GM21619 (cell line): ENCODE data around the gene NSMCE1.

Experiments
- ATAC-seq: cut with Tn5 transposase; IDR thresholded peaks from one replicate; pipeline ENCODE4 v1.9.1; 2021; ENCODE audit not compliant: unreplicated experiment

NSMCE1 gene, protein sequence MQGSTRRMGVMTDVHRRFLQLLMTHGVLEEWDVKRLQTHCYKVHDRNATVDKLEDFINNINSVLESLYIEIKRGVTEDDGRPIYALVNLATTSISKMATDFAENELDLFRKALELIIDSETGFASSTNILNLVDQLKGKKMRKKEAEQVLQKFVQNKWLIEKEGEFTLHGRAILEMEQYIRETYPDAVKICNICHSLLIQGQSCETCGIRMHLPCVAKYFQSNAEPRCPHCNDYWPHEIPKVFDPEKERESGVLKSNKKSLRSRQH

DNA sequence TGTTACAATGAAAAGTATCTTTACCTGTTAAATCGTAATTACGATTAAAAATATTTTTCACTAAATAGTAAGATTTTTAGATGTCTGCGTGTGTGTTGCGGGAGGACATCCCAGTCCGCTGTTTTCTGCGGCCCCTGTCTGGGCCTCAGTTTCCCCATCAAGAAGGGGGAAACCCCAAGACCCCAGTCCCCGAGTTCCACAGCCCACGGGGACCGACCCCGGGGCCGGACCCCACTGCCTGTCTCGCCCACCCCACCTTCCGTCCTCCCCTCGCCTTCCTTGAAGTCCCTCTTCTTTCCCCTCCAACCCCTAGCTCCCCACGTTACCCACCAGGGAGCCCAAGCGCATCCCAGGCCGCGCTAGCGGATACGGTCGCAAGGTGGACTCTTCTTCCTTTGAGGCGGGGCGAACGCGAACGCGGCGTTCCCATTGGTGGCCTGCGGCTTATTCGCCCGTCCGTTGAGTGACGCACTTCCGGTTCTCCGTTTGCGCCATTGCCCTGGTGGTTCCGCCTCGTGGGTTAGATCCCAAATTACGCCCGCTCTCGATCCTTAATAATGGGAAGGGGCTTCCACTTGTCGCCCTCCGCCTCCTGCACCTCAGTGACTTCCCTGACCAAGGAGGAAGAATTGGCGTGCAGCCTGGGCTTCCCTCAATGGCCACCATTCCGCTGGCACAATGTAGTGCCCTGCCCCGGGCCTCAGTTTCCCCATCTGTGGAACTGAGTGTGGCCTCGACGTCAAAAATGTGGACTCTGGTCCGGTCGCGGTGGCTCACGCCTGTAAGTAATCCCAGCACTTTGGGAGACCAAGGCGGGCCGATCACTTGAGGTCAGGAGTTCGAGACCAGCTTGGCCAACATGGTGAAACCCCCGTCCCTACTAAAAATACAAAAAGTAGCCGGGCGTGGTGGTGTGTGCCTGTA, at the start of gene NSMCE1:
TSS of gene NSMCE1 (minus strand) at position 397 of the 924 bp plus-strand sequence. CDS start 11,202 bp downstream, outside the sequence.
- ATAC-seq: peak; percentile 94

DNA sequence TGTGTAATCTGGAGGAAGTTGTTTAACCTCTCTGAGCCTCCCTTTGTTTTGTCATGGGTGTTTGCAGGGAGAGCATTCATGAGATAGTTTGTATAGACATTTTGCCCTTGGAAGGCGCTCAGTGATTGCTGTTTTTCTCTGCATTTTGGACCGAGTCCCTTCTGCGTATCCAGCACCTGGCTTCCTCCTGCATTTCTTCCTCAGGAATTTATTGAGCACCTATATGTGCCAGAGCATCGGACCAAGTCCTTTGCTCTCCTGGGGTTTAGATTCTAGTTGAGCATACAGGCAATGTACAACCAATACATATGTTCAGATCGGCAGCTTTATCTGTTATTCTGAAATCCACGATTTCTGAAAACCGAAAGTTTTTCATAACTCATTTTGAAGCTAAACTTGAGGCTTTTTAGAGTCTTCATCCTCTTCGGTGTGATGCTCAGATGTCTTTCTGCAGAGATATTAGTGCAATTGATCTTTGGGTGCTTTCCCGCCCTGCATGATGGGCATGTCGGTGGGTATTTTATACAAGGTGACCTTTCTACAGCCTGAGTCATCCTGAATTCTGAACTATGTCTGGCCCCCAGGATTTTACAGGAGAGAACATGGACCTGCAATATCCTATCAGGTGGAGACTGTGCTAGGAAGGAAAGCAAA, 49.3 kb upstream of the NSMCE1 start:
- no peak for ATAC-seq

DNA sequence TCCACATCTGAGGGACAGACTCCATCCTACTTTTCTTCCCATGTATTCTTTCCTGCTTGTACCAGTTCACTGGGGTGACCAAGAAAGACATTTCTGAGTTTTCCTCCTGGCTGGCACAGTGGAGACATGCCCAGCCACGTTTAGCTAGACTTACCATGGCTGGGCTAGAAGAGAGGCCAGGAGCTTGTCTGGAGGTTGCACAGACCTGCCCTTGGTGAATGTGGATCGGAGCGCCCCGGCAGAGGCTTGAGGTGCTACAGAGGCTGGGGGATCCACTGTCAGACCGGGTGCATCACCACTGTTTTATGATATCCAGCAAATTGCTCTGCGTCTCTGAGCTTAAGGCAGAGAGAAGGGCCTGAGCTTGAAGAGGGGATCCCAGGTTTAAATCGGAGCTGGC, 48.7 kb upstream of the NSMCE1 start:
- no peak for ATAC-seq

DNA sequence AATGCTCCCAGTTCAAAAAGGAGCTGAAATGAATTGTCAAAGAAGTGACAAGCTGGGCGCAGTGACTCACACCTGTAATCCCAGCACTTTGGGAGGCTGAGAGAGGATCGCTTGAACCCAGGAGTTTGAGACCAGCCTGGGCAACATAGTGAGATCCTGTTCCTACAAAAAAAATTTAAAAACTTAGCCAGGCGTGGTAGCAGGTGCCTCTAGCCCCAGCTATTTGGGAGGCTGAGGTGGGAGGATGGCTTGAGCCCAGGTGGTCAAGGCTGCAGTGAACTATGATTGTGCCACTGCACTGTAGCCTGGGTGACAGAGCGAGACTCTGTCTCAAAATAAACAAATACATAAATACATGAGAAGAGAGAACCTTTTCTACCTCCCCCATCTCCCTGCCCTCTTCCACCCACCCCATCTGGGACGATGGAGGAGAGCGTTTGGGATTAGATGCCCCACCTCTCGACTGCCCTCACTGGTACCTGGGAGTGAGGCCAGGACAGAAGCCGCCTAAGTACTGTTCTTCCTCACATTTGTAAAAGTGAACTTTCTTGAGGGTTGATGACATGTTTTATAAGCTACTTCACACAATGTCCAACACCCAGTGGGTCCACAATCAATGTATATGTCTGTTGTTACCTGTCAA, 47.6 kb upstream of the NSMCE1 start:
- no peak for ATAC-seq

DNA sequence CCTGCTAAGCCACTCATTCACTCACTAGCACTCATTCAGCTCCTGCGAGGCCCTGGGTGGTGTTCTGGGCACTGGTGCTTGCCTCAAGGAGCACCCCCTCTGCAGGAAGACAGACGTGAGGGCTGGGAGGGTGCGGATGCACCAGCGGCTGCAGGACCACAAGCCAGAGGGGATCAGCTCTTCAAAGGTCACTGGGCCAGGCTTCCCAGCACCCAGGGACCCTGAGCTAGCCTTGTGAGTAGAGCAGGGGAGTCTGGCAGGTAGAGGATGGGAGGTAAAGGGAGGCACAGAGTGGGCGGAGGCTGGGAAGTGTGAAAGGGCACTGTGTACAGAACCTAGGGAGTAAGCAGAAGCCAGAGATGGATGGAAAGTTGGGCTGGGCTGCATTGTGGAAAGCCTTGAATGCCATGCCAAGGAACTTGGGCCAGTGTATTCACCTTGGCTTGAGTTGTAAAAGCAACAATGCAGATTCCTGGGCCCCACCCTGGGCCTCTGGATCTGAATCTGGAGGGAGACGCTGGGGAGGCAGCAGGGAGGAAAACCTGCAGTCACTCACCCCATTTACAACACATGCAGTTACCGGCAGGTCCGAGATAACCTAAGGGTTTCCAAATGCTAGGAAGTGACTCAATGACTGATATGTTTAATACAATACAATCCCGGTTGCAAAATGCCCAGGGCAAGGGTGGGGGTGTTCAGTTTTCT, 46.9 kb upstream of the NSMCE1 start:
- no peak for ATAC-seq

DNA sequence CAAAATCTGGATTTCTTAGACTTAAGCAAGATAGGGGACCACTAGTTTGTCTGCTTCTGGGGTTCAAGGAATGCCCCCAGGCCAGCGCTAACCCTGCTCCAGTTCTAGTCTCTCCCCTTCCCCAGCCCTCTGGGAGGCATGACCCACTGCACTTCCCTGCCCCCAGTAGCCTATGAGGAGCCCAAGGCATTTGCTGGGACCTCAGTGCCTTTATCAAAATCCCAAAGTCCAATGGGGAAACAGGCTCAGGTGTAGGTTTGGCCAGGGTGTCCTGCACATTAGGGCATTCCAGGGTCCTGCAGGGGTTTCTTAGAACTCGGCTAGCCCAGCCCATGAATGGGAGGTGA, 46.4 kb upstream of the NSMCE1 start:
- ATAC-seq: no peak

DNA sequence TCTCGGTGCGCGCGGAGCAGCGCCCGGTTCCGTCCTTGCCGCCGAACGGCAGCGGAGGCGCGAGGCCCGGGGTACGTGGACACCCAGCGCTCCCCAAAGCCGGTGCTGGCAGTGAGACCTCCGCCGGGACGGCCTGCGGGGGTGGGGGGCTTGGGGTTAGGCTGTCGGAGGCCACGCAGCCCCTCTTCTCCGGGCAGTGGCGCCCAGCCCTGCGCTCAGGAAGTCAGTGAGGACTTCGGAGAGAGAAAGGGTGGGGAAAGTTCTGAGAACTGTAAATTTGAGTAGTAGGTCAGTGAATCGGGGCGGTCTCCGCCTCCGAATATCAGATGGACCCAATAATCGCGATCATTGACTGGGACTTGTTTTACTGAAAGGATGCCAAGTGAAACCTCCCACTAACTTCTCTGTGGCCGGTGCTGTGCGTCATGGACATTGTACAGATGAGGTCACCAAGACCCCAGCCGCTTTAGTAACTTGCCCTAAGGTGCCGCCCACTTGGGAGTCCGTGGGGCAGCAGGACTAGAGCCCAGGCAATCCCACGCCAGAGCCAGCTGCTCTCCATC, 45.7 kb upstream of the NSMCE1 start:
- ATAC-seq: no peak

DNA sequence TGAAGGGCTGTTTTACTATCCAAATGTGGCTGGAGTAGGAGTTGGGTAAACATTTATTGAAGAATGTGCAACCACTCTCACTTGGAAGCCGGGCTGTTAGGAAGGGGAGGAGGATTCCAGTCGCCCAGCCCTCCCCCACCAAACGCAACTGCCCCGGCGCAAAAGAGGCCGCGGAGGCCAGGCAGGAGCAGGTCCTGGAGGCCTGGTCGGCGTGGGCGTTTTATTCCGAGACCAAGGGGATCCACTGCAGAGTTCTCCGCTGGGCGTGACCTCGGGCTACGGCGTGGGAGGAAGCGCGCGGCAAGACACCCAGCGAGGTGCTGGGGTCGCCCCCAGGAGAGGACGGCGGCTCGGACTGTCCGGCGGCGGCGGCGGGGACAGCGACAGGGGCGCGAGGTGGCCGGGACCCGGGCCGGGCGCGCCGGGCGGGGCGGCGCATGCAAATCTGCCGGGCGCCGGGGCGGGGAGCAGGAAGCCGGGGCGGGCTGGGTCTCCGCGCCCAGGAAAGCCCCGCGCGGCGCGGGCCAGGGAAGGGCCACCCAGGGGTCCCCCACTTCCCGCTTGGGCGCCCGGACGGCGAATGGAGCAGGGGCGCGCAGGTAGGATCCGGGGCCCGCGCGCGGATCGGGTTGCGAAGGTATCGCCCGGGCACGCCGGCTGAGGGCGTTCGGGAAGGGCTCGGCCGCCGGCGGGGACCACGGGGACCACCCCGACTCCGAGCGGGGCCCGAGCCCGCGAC, 45.0 kb upstream of the NSMCE1 start, which contains the start of gene IL4R:
TSS of gene IL4R (plus strand) at position 553 of the 739 bp plus-strand sequence. CDS start 26,230 bp downstream, outside the sequence.
- peak; percentile 61 for ATAC-seq

DNA sequence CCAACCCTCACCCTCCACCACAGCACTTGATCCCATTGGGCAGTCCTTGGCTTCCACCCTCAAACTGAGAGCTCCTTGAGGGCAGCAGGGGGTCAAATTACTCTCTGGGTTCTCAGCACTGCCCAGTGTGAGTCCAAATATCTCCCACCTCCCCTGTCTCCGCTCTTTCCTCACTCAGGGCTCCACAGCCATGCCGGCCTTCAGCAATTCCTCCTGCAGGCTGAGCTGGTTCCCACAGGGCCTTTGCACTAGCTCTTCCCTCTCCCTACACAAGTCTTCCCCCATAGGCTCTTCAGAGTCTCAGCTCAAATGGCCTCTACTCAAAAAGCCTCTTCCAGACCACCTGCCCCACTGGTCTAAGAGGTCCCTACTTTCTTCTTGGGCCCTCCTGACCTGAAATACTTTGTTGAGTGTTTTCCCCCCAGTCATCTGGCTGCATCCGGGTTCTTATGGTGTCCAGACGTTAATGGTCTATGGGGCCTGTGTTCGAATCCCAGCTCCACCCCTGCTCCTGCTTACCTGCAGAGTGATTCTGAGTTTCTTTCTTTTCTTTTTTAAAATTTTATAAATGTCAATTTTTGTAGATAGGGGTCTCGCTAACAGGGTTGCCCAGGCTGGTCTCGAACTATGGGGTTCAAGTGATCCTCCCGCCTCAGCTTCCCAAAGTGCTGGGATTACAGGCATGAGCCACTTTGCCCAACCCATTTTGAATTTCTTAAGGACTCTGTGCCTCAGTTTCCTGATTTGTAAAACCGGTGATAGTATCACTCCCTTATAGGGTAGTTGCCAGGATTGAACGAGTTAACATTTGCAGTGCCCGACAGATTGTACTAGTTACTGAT, 44.2 kb upstream of the NSMCE1 start:
- no peak for ATAC-seq

DNA sequence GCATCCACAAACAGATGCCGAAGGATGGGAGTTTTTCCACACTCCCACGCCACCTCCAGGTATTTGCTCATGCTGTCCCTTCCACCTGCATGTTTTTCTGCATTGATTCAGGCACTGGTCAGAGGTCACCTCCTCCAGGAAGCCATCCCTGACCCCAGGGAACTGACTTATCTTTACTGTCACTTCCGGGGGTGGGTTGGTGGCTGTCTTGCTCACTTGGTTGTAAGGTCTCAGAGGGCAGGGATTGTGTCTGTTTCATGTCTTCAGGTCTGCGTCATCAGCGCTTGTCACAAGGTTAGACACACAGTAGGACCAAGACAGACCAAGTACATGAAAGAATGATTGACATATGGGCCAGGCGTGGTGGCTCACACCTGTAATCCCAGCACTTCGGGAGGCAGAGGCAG, 43.3 kb upstream of the NSMCE1 start:
- ATAC-seq: no peak

DNA sequence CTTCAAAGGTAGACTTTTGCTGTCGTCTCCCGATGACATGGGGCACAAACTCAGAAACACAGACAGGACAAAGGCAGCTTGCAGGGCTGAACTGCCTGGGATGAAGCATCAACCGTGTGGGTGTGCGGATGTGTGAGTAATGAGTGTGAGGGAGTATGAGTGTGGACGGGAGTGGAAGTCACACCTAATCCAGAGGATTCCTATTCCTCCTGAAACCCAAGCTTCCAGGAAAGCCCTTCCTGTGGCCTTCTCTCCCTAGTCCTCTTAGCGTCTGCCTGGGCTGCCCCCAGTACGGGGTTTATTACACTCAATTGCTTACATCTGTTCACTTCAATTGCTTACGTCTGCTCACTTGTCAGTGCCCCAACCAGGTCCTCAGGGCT, 42.9 kb upstream of the NSMCE1 start:
- no peak for ATAC-seq

DNA sequence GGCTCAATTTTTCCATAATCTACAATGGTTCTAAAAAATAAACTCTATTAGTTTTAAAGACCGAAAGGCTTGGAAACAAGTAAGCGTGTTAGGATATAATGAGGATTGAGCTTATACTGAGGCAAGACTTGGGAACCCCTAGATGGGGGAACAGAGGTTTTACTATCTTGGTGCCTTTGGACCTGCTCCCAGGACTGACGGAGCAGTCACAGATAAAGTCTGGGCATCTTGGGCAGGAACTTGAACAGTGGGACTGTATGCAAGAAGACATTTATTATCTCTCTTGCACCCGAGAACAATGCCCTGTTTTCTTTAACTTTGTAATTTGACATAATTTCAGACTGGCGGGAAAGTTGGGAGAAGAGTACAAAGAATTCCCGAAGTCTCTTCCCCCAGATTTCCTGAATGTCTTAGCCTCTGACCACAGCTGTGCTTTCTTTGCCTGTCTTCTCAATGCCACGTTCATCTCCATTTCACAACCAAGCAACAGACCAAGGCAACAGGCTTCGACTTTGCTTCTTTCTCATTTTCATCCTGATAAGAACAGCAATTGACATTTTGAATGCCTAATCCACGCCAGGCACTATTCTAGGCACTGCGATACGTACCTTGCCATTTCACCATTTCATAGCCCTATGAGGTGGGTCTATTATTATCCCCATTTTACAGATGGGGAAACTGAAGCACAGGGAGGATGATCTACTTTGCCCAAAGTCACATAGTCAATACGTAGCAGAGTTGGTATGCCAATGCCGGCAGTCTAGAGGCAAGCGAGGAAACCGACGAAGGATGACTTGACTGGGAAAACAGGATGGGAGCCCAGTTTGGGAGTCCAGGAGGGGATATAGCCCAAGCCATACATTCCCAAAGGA, 42.2 kb upstream of the NSMCE1 start:
- ATAC-seq: no peak

DNA sequence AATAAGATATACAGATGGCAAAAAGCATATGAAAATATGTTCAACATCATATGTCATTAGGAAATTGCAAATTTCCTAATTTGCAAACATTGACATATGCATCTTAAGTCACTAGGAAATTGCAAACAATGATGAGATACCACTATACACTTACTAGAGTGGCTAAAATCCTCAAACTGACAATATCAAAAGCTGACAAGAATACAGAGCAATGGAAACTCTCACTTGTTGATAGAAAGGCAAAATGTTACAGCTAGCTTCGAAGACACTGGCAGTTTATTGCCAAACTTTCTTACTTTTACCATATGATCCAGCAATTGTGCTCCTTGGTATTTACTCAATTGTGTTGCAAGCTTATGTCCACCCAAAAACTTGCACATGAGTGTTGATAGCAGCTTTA, 40.2 kb upstream of the NSMCE1 start:
- ATAC-seq: no peak

DNA sequence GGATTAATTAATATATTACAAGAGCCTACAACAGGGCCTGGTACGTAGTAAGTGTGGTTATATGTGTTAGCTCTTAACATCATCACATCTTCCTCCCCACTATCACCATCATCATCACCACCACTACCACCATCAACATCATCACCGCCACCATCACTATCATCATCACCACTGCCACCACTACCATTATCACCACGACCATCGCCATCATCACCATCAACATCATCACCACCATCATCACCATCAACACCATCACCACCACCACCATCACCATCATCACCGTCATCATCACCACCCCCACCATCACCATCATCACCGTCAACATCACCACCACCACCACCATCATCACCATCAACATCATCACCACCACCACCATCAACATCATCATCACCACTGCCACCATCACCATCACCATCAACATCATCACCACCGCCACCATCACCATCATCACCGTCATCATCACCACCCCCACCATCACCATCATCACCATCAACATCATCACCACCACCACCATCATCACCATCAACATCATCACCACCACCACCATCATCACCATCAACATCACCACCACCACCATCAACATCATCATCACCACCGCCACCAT, 37.4 kb upstream of the NSMCE1 start:
- ATAC-seq: no peak

DNA sequence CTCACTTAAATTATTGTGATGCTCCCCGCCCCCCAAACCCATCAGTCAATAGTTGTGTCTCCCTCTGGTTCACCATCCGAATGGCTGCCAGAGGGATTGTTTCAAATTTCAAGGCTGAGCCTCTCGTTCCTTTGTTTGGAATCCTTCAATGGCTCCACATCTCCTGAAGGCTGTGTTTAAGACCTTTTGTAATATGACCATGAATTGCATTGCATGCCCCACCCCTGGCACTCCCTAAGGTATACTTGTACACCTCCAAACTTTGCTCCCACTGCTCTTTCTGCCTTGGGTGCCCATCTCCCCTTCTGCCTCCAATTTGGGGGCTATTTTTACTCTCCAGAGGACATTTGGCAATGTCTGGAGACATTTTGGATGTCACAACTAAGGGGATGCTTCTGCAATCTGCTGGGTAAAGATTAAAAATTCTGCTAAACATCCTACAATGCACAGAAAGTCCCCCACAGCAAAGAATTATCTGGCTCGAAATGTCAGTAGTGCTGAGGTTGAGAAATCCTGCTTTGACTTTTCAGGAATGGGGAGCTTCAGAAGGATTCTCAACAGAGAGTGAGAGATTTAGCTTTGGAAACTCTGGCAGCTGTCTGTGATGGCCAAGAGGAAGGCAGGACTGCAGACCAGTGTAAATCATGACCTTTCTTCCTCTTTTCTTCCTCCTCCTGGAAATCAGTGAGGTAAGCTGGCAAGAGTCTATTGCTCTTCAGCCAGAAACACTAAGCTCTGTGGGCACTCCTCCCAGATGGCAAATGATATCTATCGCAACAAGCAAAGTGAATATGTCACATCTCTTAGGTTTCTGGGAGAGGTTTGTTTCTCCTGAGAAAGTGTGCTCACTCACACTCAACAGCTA, 36.5 kb upstream of the NSMCE1 start:
- ATAC-seq: no peak

DNA sequence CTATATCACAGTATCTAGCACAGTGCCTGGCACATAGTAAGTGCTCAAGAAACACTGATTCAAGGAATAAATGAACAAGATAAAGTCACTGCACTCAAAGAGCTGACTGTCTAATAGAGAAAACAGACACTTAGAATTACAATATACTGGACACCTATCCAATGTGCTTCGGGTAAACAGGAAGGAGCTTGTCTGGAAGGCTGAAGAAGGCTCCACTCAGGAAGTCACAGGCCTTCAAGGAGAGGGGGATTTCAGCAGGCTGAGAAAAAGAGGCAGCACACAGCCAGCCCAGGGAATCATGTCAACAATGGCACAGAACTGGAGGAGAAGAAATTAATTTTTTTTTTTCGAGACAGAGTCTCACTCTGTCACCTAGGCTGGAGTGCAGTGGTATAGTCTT, 35.5 kb upstream of the NSMCE1 start:
- ATAC-seq: no peak
